GM12872 (cell line): ENCODE results near the gene GTF2A1L.

ENCODE experiments used
- TF ChIP-seq, protein P1 (sequence below): IDR thresholded peaks from 3 replicates; pipeline ENCODE4 v1.5.1; 2011; ENCODE audit warnings: low read depth, mild to moderate bottlenecking, low read length, moderate library complexity; ENCODE audit not compliant: insufficient read depth

GTF2A1L gene

DNA sequence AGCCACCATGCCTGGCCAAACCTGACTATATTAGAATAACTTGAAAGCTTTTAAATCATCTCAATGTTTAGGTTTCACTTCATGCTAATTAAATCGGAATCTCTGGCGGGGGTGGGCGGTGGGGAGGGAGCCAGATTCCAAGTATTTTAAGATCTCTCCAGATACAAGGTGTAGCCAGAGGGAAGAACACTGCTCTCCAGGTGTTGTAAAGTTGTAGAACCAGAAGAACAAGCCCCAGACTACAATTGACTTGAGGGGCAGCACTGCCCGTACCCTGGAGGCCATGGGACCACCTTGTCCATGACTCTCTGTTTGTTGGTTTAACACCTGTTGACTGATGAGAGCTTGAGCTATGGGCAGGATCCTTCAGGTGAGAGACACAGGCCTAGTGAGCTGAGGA lies 33.1 kb upstream of the GTF2A1L start:
- TF ChIP-seq, protein P1, sequence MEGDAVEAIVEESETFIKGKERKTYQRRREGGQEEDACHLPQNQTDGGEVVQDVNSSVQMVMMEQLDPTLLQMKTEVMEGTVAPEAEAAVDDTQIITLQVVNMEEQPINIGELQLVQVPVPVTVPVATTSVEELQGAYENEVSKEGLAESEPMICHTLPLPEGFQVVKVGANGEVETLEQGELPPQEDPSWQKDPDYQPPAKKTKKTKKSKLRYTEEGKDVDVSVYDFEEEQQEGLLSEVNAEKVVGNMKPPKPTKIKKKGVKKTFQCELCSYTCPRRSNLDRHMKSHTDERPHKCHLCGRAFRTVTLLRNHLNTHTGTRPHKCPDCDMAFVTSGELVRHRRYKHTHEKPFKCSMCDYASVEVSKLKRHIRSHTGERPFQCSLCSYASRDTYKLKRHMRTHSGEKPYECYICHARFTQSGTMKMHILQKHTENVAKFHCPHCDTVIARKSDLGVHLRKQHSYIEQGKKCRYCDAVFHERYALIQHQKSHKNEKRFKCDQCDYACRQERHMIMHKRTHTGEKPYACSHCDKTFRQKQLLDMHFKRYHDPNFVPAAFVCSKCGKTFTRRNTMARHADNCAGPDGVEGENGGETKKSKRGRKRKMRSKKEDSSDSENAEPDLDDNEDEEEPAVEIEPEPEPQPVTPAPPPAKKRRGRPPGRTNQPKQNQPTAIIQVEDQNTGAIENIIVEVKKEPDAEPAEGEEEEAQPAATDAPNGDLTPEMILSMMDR = no peak

DNA sequence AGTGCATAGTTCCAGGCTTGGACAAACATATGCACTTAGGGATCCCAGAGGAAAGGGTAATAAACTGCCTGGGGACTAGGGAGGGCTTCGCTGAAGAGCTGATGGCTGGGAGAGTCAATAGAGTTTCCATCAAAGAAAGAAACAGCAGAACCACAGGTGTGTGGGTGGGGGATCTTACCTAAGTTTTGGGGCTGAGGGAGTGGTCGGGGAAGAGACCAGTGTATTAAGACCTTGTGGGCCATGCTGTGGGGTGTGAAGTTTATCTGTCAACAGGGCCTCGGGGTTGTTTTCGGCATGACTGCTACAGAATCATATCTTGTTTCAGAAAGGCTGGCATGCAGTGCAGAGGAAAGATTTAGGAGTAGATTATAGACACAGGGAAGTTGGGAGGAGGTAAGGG lies 31.2 kb upstream of the GTF2A1L start:
- TF ChIP-seq, protein P1 = no peak

DNA sequence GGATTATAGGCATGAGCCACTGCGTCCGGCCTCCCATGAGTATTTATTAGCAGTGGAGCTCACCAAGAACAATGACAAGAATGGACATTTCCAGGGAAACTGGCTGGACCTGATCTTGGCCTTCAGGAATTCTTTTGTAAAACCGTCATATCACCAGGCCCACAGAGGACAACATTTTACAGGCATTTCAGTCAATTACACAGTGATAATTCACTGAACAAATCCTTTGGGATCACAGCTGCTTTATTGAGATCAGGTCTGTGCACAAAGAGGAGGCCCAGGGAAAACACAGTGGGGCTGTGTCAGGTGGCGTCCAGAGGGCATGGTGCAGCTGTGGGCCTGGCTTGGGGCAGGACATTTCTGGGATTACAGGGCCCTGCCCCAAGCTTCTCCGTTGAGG lies 30.1 kb upstream of the GTF2A1L start:
- TF ChIP-seq, protein P1 = no peak

DNA sequence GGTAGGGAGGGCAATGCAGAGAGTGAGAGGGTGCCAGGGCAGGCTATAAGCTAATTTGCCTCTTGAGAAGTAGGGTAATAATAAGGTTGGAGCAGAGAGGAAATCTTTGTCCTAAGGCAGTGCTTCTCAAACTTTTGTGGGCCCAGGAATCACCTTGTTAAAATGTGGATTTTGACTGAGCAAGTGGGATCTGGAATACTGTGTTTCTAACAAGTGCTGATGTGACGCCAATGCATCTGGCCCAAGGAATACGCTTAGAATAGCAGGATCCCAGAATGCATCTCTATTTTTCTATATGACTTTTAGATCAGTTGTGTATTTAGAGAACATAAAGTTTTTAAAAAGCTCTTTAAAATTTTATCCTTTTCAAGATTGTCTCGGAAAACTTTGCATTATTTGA lies 29.7 kb upstream of the GTF2A1L start:
- TF ChIP-seq, protein P1 = no peak

DNA sequence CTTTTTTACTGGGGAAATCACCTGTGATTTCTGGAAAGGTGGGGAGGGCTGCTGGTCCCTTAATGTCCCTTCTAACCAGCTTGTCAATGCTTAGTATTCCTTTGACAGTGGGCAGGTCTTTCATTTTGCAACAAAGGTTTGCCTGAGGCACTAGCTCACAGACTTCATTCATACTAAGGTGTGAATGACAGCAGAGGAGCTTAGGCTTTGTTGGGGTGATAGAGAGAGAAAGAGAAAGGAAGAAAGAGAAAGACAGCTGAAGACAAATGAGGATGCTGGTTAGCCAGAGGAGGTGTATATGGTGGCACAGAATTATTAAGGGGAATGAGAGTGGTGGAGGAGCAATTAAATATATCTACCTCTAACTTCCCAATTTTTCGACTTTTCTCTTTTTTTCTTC lies 28.9 kb upstream of the GTF2A1L start:
- TF ChIP-seq, protein P1 = no peak

DNA sequence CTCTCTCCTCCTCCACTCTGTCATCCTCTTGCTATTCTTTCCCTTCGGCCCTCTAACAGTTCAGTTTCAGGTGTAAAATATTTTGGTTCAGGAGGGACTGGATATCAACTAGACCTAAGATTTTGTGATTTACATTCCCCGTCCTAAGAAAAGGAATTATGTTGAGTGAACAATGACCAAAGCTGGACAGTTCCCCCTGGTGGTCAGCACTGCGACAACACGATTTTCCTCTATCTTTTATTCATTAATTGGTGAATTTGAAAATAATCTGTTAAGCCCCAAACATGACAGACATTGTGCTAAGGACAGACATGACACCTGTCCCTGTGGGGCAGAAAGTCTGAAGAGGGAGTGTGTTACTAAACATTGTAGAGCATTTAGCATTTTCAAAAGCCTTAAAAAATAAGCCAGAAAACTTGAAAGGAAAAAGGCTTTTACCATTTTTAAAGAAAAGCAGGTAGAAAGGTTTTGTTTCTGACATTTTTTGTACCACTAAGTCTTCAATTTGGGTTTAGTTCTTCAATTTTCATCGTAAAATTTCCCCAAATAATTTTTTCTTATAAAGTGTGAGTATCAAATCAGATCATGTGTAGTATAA lies 28.4 kb upstream of the GTF2A1L start:
- TF ChIP-seq, protein P1 = peak; percentile 50

DNA sequence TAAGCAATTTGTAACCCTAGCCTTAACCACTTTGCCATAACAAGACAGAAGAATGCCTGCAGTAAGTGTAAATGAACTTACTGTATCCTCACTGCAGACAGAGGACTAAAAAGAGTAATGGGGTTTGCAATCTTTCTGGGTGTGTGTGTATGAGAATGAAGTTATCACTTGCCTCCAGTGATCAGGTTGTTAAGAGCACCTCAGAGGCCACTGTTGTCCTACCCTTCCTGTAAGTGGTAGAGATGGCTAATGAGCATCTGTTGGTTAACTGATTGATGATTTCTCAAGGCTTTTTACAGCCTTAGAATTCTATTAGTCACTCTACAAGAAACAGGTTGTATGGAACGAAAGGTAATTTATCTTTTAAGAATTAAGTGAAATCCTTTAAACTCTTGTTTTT lies 27.6 kb upstream of the GTF2A1L start:
- TF ChIP-seq, protein P1 = no peak

DNA sequence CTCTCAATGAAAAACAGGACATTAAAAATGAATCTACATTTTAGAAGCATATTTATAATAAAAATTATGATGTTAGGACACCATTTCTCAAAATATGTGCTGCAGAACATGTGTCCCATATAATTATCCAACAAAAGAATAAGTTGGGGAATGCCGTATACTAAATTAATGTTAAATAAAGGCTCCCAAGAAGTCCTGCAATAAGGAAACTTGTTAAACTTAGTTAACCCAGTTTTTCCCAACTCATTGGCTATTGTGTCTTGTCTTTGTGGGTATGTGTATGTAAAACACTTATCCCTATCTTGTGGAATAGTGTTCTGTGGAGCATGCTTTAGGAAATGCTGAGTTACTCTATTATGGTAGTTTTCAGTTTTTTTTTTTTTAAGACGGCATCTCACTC lies 25.6 kb upstream of the GTF2A1L start:
- TF ChIP-seq, protein P1 = no peak
